CD4-positive, CD25-positive, alpha-beta regulatory T cell (primary cell): ENCODE results near the gene PDE3B. TPM values are rescaled to one million over a fixed set of nuclear protein-coding genes. Genes with fewer than 3 reads are reported as not detected.

Source experiments
- ATAC-seq, 2 donors: fragments of 150-1000 bp; cut with Tn5 transposase; one replicate each; pipeline ENCODE4 v1.10.0; 2021; ENCODE audit warnings: low read depth in 2 of 2, moderate number of reproducible peaks in 2 of 2, moderate library complexity in 1 of 2
- DNase-seq, 3 donors: peaks; one replicate each; pipeline versions ENCODE4 v3.0.0 to v3.0.0-alpha.2; 2012 to 2022; ENCODE audit warnings: mixed read lengths in 1 of 3
- H3K27ac ChIP-seq: one replicate; pipeline ENCODE4 v1.7.0; 2013; ENCODE audit warnings: mild to moderate bottlenecking, low read length; ENCODE audit not compliant: insufficient read depth, poor library complexity, severe bottlenecking
- H3K27me3 ChIP-seq: one replicate; pipeline ENCODE4 v1.7.0; 2013; ENCODE audit warnings: low read length; ENCODE audit not compliant: control insufficient read depth, insufficient read depth
- H3K36me3 ChIP-seq: one replicate; pipeline ENCODE4 v1.7.0; 2013; ENCODE audit warnings: mild to moderate bottlenecking, low read length, moderate library complexity; ENCODE audit not compliant: control insufficient read depth, insufficient read depth
- H3K4me1 ChIP-seq: 2 replicates; pipeline ENCODE4 v1.7.0; 2013; ENCODE audit warnings: mild to moderate bottlenecking, low read length; ENCODE audit not compliant: insufficient read depth, control insufficient read depth, poor library complexity, severe bottlenecking
- H3K4me3 ChIP-seq: one replicate; pipeline ENCODE4 v1.7.0; 2013; ENCODE audit warnings: low read depth, mild to moderate bottlenecking, low read length, moderate library complexity
- H3K9me3 ChIP-seq, 2 experiments: 1 replicate in 1 of 2; 2 replicates in 1 of 2; pipeline ENCODE4 v1.7.0; 2013; ENCODE audit warnings: low read length in 2 of 2, mild to moderate bottlenecking in 1 of 2, moderate library complexity in 1 of 2; ENCODE audit not compliant: control insufficient read depth in 2 of 2
- H3K27ac Mint-ChIP-seq, 3 donors: one replicate each; pipeline ENCODE4 v1.8.0; 2020 to 2022; ENCODE audit warnings: mild to moderate bottlenecking in 3 of 3, mixed read lengths in 3 of 3, moderate library complexity in 2 of 3
- H3K27me3 Mint-ChIP-seq: one replicate; pipeline ENCODE4 v1.8.0; 2022; ENCODE audit warnings: mild to moderate bottlenecking, mixed read lengths
- H3K36me3 Mint-ChIP-seq: one replicate; pipeline ENCODE4 v1.8.0; 2020; ENCODE audit warnings: mixed read lengths
- H3K4me1 Mint-ChIP-seq, 4 donors: one replicate each; pipeline ENCODE4 v1.8.0; 2020 to 2022; ENCODE audit warnings: mixed read lengths in 4 of 4, mild to moderate bottlenecking in 1 of 4
- H3K4me3 Mint-ChIP-seq, 4 donors: one replicate each; pipeline ENCODE4 v1.8.0; 2020 to 2022; ENCODE audit warnings: mild to moderate bottlenecking in 4 of 4, mixed read lengths in 4 of 4, moderate library complexity in 3 of 4
- H3K9me3 Mint-ChIP-seq, 7 donors: one replicate each; pipeline ENCODE4 v1.8.0; 2020 to 2022; ENCODE audit warnings: mixed read lengths in 7 of 7, mild to moderate bottlenecking in 3 of 7, moderate library complexity in 2 of 7
- polyA plus RNA-seq, 4 donors: library from polyadenylated mRNA; unstranded; fragments of 300-500 nt; fragmentation: Illumina TruSeq; gene quantifications; one replicate each; pipeline ENCODE4 v1.2.3, GENCODE V29; 2021
- total RNA-seq: library from RNA; stranded (reverse); gene quantifications from one replicate; pipeline ENCODE4 v1.2.3, GENCODE V29; 2022

PDE3B gene
- total and polyA plus RNA-seq, 5 donors from 2014 or later: 32.8 to 99.5 (median 61.7) TPM

DNA sequence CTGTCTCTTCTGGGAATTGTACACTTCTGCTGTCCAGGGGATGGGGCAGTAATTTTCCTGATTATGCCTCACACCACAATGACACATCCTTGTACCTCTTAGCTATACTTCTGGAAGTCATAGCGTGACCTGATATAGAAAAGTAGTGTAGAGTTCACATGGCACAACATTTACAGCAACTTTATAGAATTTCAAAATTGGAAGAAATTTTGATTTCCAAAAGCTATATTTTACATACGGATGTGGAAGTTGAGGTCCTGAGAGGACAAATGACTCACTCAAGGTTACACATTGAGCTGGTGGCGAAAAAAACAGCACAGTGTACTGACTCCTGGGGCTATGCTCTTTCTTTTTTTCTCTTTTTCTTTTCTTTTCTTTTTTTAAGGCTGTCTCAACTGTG, 254.8 kb downstream of the PDE3B start:
- no peaks in the 10 kb centered on the region for H3K4me1 ChIP-seq
- Mint-ChIP-seq H3K9me3 (no peaks in the 10 kb centered on the region), H3K27ac (no peak overlapping the region), H3K36me3 (no peaks in the 10 kb centered on the region), H3K4me1 (peaks cover 0 to 7% (median 3%) of the 10 kb centered on the region in 4 donors), H3K4me3 (peak overlapping the region in 1 of 4 donors; percentile 32), H3K27me3 (no peaks in the 10 kb centered on the region)
- no peaks in the 10 kb centered on the region for H3K36me3 ChIP-seq
- H3K9me3 ChIP-seq: no peaks in the 10 kb centered on the region
- no peak overlapping the region for H3K4me3 ChIP-seq
- H3K27ac ChIP-seq: no peak overlapping the region
- DNase-seq (no peak), ATAC-seq (no peak)
- H3K27me3 ChIP-seq: no peaks in the 10 kb centered on the region

DNA sequence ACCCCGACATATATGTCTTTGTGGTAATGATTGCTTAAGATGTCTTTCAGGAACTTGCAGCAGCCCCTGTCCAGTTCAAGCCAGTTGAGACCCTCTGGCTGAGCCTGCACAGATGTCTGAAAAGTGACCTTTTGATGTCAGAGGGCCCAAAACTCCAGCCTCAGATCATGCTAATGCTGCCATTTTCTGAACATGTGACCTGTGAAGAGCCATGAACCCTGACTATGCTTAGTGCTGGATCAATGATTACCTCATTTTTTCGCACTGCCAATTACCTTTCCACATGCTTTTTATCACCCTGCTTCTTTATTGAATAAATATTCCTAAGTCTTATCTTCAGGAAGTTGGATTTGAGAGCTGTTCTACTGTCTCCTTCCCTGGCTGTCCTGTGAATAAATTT, 255.3 kb downstream of the PDE3B start:
- Mint-ChIP-seq H3K27me3 (no peaks in the 10 kb centered on the region), H3K27ac (no peak overlapping the region), H3K4me1 (peaks cover 0 to 8% (median 3%) of the 10 kb centered on the region in 4 donors), H3K9me3 (no peaks in the 10 kb centered on the region), H3K4me3 (no peak overlapping the region), H3K36me3 (no peaks in the 10 kb centered on the region)
- ATAC-seq: no peak
- H3K4me3 ChIP-seq: no peak overlapping the region
- H3K4me1 ChIP-seq: no peaks in the 10 kb centered on the region
- H3K9me3 ChIP-seq: no peaks in the 10 kb centered on the region
- H3K36me3 ChIP-seq: no peaks in the 10 kb centered on the region
- no peak for DNase-seq
- no peak overlapping the region for H3K27ac ChIP-seq
- no peaks in the 10 kb centered on the region for H3K27me3 ChIP-seq

- Mint-ChIP-seq H3K9me3 (no peaks in the 10 kb centered on the region), H3K4me1 (peaks cover 9 to 34% (median 17%) of the 10 kb centered on the region in 4 donors), H3K4me3 (peak overlapping the region in 1 of 4 donors; percentile 89), H3K27ac (no peak overlapping the region), H3K27me3 (peaks cover 6% of the 10 kb centered on the region), H3K36me3 (no peaks in the 10 kb centered on the region)
- Histone ChIP-seq H3K4me3 (no peak overlapping the region), H3K4me1 (peaks cover 26% of the 10 kb centered on the region), H3K27ac (no peak overlapping the region), H3K9me3 (no peaks in the 10 kb centered on the region), H3K36me3 (no peaks in the 10 kb centered on the region), H3K27me3 (no peaks in the 10 kb centered on the region)
- no peak for ATAC-seq
- no peak for DNase-seq
These were observed 259.2 kb downstream of the PDE3B start for GRCh38 chr11:14902650-14903350.

DNA sequence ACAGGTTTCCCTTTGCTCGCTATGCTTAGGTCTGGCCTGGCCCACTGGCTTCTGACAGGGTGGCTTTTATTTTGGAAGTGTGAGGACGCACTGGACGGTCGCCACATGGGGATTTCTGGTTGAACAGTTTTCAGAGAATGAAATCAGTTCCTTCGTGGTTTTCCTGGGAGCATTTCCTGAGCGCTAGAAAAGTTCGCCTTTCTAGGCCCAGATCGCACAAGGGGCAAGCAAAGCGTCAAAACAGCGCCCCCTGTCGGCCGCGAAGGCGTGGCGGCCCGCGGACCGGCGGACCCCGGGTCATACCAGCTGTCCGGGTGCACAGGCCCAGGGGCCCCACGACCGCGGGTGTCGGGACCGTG, 261.1 kb downstream of the PDE3B start:
- peak overlapping the region; percentile 95 to 96 (median 96) for H3K27ac Mint-ChIP-seq
- H3K27ac ChIP-seq: peak overlapping the region; percentile 55
- no peaks in the 10 kb centered on the region for H3K36me3 Mint-ChIP-seq
- ATAC-seq (peak; percentile 44 to 49), DNase-seq (peak; percentile 68 to 77 (median 73))
- H3K36me3 ChIP-seq: no peaks in the 10 kb centered on the region
- H3K9me3 ChIP-seq: no peaks in the 10 kb centered on the region
- no peaks in the 10 kb centered on the region for H3K27me3 ChIP-seq
- H3K4me1 Mint-ChIP-seq: peaks cover 16 to 44% (median 25%) of the 10 kb centered on the region in 4 donors
- no peaks in the 10 kb centered on the region for H3K9me3 Mint-ChIP-seq
- peak overlapping the region; percentile 89 to 97 (median 97) for H3K4me3 Mint-ChIP-seq
- peaks cover 27% of the 10 kb centered on the region for H3K4me1 ChIP-seq
- H3K27me3 Mint-ChIP-seq: peaks cover 6% of the 10 kb centered on the region
- peak overlapping the region; percentile 86 for H3K4me3 ChIP-seq

GRCh38 chr11:14905104-14906033, 261.8 kb downstream of the PDE3B start:
- ATAC-seq (peak; percentile 73 to 76), DNase-seq (peak; percentile 57 to 85 (median 83))
- Mint-ChIP-seq H3K27me3 (peaks cover 6% of the 10 kb centered on the region), H3K4me3 (peak overlapping the region; percentile 89 to 97 (median 97)), H3K27ac (peak overlapping the region; percentile 94 to 99 (median 96)), H3K4me1 (peaks cover 16 to 44% (median 25%) of the 10 kb centered on the region in 4 donors), H3K36me3 (no peaks in the 10 kb centered on the region), H3K9me3 (no peaks in the 10 kb centered on the region)
- H3K36me3 ChIP-seq: no peaks in the 10 kb centered on the region
- H3K27me3 ChIP-seq: no peaks in the 10 kb centered on the region
- H3K4me3 ChIP-seq: peak overlapping the region; percentile 86
- H3K4me1 ChIP-seq: peaks cover 27% of the 10 kb centered on the region
- H3K9me3 ChIP-seq: no peaks in the 10 kb centered on the region
- peak overlapping the region; percentile 60 for H3K27ac ChIP-seq

DNA sequence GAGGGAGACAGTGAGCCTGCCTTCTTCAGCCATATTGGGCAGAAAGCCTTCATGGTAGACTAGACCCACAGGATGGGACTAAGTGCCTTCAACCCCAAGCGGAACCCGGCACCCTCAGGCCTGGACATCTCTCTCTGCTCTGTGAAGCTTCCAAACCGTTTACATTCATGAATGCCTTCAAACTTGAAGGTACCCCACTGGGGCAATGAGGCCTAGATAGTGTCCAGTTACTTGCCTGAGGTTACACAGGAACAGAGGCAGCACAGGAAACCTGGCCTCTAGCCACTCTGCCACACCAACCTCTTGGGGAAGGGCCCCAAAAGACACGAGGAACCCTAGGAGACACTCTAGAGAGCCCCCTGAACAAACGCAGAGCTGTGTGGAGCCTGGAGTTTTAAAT, 263.0 kb downstream of the PDE3B start:
- DNase-seq: no peak
- H3K9me3 ChIP-seq: no peaks in the 10 kb centered on the region
- Mint-ChIP-seq H3K27ac (peak overlapping the region in 2 of 3 donors; percentile 51 to 96), H3K27me3 (peaks cover 11% of the 10 kb centered on the region), H3K9me3 (no peaks in the 10 kb centered on the region), H3K36me3 (no peaks in the 10 kb centered on the region), H3K4me3 (peak overlapping the region; percentile 58 to 97 (median 79)), H3K4me1 (peaks cover 16 to 44% (median 25%) of the 10 kb centered on the region in 4 donors)
- H3K27ac ChIP-seq: no peak overlapping the region
- no peak overlapping the region for H3K4me3 ChIP-seq
- H3K4me1 ChIP-seq: peaks cover 27% of the 10 kb centered on the region
- ATAC-seq: no peak
- H3K27me3 ChIP-seq: no peaks in the 10 kb centered on the region
- no peaks in the 10 kb centered on the region for H3K36me3 ChIP-seq

- H3K27ac Mint-ChIP-seq: peak overlapping the region in 2 of 3 donors; percentile 51 to 96
- H3K27ac ChIP-seq: no peak overlapping the region
- H3K9me3 ChIP-seq: no peaks in the 10 kb centered on the region
- H3K27me3 Mint-ChIP-seq: peaks cover 11% of the 10 kb centered on the region
- no peaks in the 10 kb centered on the region for H3K36me3 Mint-ChIP-seq
- H3K36me3 ChIP-seq: no peaks in the 10 kb centered on the region
- no peak for ATAC-seq
- no peaks in the 10 kb centered on the region for H3K9me3 Mint-ChIP-seq
- no peak for DNase-seq
- peak overlapping the region in 2 of 4 donors; percentile 89 to 97 for H3K4me3 Mint-ChIP-seq
- H3K4me3 ChIP-seq: no peak overlapping the region
- H3K27me3 ChIP-seq: no peaks in the 10 kb centered on the region
- H3K4me1 ChIP-seq: peaks cover 27% of the 10 kb centered on the region
- peaks cover 16 to 44% (median 25%) of the 10 kb centered on the region in 4 donors for H3K4me1 Mint-ChIP-seq
These were observed 263.4 kb downstream of the PDE3B start for GRCh38 chr11:14906993-14907392.
